H1 (cell line): Measurements from ENCODE around the gene ABCA1. TPM values are rescaled to one million over a fixed set of nuclear protein-coding genes. Genes with fewer than 3 reads are reported as not detected.

Experiments used
- CHD7 ChIP-seq: fragments of 300-600 bp; sonication (generic); IDR thresholded peaks from 2 replicates; pipeline ENCODE4 v1.7.1; 2012; ENCODE audit warnings: low read length, moderate library complexity, mild to moderate bottlenecking, inconsistent platforms; ENCODE audit not compliant: insufficient replicate concordance
- HDAC2 ChIP-seq, 2 experiments: fragments of 300-600 bp in 1 of 2; sonication (generic) in 1 of 2; IDR thresholded peaks; 2 replicates each; pipeline ENCODE4 v1.6.1; 2011 to 2012; ENCODE audit warnings: low read depth in 2 of 2, low read length in 2 of 2, mild to moderate bottlenecking in 2 of 2, moderate library complexity in 2 of 2, borderline replicate concordance in 1 of 2, inconsistent platforms in 1 of 2
- POLR2A ChIP-seq, 2 experiments: IDR thresholded peaks; 1 replicate in 1 of 2; 2 replicates in 1 of 2; pipeline ENCODE4 v1.6.1; 2011; ENCODE audit warnings: low read depth in 2 of 2, low read length in 2 of 2, mild to moderate bottlenecking in 2 of 2; ENCODE audit errors: control extremely low read depth in 1 of 2
- TBP ChIP-seq: IDR thresholded peaks from 2 replicates; pipeline ENCODE4 v1.6.1; 2011; ENCODE audit warnings: low read depth, low read length, improper control_type of control experiment
- polyA plus RNA-seq, 7 experiments: library from polyadenylated mRNA; depleted of rRNA in 3 of 7; stranded (reverse) in 5 of 7; unstranded in 2 of 7; fragments of >200 nt in 5 of 7; fragments of 200-250 nt in 2 of 7; gene quantifications; 1 replicate in 5 of 7; 2 replicates in 1 of 7; 4 replicates in 1 of 7; pipeline versions ENCODE4 v1.2.1 to v1.2.3, GENCODE V29; 2011 to 2013; ENCODE audit warnings: missing spikeins in 2 of 7, mixed read lengths in 2 of 7
- total RNA-seq: library from RNA; stranded (reverse); fragmentation: NEBNext Ultra II Directional; extraction: Animal tissue kit (Norgen Biotek cat#: 25700); gene quantifications from 2 replicates; pipeline ENCODE4 v1.2.1, GENCODE V29; 2021

Gene ABCA1
- total and polyA plus RNA-seq, 2 of the 8 experiments (the other 6 are each of a cell fraction or from before 2014, with no cell fraction given), result 6.9 to 7.8 TPM

DNA sequence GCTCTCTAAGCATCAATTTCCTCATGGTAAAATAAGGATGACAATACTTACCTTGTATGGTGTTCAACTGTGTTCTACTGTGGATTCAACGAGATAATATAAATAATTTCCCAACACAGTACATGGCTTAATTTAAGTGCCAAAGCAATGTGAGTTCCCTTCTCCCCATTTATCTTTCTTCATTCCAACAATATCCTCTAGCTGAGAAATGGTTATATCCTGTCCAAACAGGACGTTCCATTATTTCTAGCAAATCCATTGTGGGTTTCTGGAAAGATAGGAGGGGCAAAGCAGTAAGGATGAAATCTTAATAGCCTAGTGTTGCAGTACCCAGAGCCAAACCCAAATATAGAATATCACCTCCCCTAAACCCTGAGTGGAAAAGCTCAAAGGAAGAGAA lies 22.0 kb downstream of the ABCA1 start (continued):
- TF ChIP-seq CHD7 (no peak), TBP (no peak), POLR2A (IDR thresholded peaks at IDR 0.05; ENCODE audit: control extremely low read depth in 1 of 2, low read depth in 2 of 2, low read length in 2 of 2) (no peak), HDAC2 (IDR thresholded peaks at IDR 0.05; ENCODE audit: borderline replicate concordance in 1 of 2, low read depth in 2 of 2, low read length in 2 of 2) (no peak)
